Body of pancreas (tissue), 4 donors: ENCODE data around the gene DLG1. TPM values are rescaled to one million over a fixed set of nuclear protein-coding genes. Genes with fewer than 3 reads are reported as not detected.

ENCODE experiments used
- ATAC-seq: fragments of 150-250 bp; one replicate; pipeline ENCODE4 v1.9.1; 2016
- DNase-seq, 4 donors: peaks; one replicate each; pipeline ENCODE4 v3.0.0-alpha.2; 2019
- H3K27ac ChIP-seq, 4 donors: fragments of 200-600 bp; sonication (generic); 1 replicate in 3 of 4; 2 replicates in 1 of 4; pipeline versions ENCODE4 v1.5.1 to v1.6.1; 2016 to 2019; ENCODE audit warnings: mild to moderate bottlenecking in 1 of 4, mixed read lengths in 1 of 4, moderate library complexity in 1 of 4
- H3K27me3 ChIP-seq, 2 donors: fragments of 200-600 bp; sonication (generic); one replicate each; pipeline ENCODE4 v1.6.0; 2016; ENCODE audit warnings: mild to moderate bottlenecking in 1 of 2
- H3K36me3 ChIP-seq, 2 donors: fragments of 200-600 bp; sonication (generic); replicated peaks in 1 of 2; 2 replicates each; pipeline ENCODE4 v1.5.1; 2016; ENCODE audit warnings: low read depth in 2 of 2; ENCODE audit not compliant: insufficient read depth in 1 of 2
- H3K4me1 ChIP-seq: fragments of 200-600 bp; sonication (generic); one replicate; pipeline ENCODE4 v1.6.0; 2016
- H3K4me3 ChIP-seq, 2 donors: fragments of 200-600 bp; sonication (generic); 1 replicate in 1 of 2; 2 replicates in 1 of 2; pipeline ENCODE4 v1.5.1; 2016 to 2019
- H3K9me3 ChIP-seq, 3 donors: fragments of 200-600 bp; sonication (generic); 1 replicate in 2 of 3; 2 replicates in 1 of 3; pipeline ENCODE4 v1.5.1; 2016
- CTCF ChIP-seq, 7 experiments: fragments of 450-650 bp in 4 of 7; fragments of 200-600 bp in 3 of 7; sonication (generic) in 3 of 7; IDR thresholded peaks; one replicate each; pipeline ENCODE4 v1.5.1; 2016 to 2019; ENCODE audit warnings: antibody characterized with exemption in 7 of 7
- POLR2A ChIP-seq, 3 donors: fragments of 450-650 bp; IDR thresholded peaks; one replicate each; pipeline ENCODE4 v1.6.1; 2016; ENCODE audit warnings: antibody characterized with exemption in 3 of 3, mild to moderate bottlenecking in 2 of 3
- WGBS, 2 donors: methylation state at CpG; one replicate each; pipeline ENCODE4 v1.1.5; 2017; 5-methylcytosine and 5-hydroxymethylcytosine counted together
- intact Hi-C: fragments of 100-400 bp; cut with DNase I; formaldehyde crosslinking; loops from one replicate; pipeline ENCODE4 v1.15.1; 2023
- total RNA-seq, 2 donors: library from RNA; depleted of rRNA; stranded (reverse); fragments of >200 nt; gene quantifications; one replicate each; pipeline ENCODE4 v1.1.0, GENCODE V29; 2016

DLG1 gene
- total RNA-seq, 2 donors from 2014 or later, result 45.8 to 48.8 TPM

- intact Hi-C loops, result no loop called here
- H3K36me3 ChIP-seq, result no peaks in the 10 kb centered on the region
- 95% methylated on average over 4 of the region's 4 CpGs for WGBS, 2 donors
- peaks cover 4% of the 10 kb centered on the region for H3K4me1 ChIP-seq
- no peaks in the 10 kb centered on the region for H3K9me3 ChIP-seq
- no peak overlapping the region for H3K4me3 ChIP-seq
- TF ChIP-seq CTCF (IDR thresholded peaks at IDR 0.05) (no peak), POLR2A (IDR thresholded peaks at IDR 0.05) (no peak)
- no peak for ATAC-seq
- DNase-seq, result no peak
- no peak overlapping the region for H3K27ac ChIP-seq
- no peaks in the 10 kb centered on the region for H3K27me3 ChIP-seq
These were observed 32.1 kb downstream of the DLG1 start for GRCh38 chr3:197266331-197266730.

- Histone ChIP-seq H3K36me3 (no peaks in the 10 kb centered on the region), H3K4me3 (no peak overlapping the region), H3K27me3 (no peaks in the 10 kb centered on the region), H3K9me3 (no peaks in the 10 kb centered on the region), H3K27ac (no peak overlapping the region), H3K4me1 (no peaks in the 10 kb centered on the region)
- ATAC-seq, result no peak
- DNase-seq, result no peak
- no peak for TF ChIP-seq POLR2A (IDR thresholded peaks at IDR 0.05)
- TF ChIP-seq CTCF (IDR thresholded peaks at IDR 0.05), result no peak
- intact Hi-C loops, result no loop called here
These were observed 35.7 kb downstream of the DLG1 start for GRCh38 chr3:197262709-197263108.

DNA sequence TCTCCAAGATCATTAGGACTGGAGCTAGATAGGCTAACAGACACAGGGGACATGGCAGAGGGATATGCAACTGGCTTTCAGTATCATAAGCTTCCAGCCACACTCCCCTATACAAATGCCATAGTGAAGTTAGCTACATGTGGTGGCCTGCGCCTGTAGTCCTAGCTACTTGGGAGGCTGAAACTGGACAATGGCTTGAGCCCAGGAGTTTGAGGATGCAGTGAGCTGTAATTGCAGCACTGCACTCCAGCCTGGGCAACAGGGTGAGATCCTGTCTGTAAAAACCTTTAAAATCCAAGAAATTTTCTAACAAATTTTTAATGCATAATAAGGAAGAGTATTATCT lies 37.3 kb downstream of the DLG1 start:
- TF ChIP-seq POLR2A (IDR thresholded peaks at IDR 0.05) (no peak), CTCF (IDR thresholded peaks at IDR 0.05) (no peak)
- WGBS, 2 donors, result 94 to 100% methylated on average over 1 of the region's 1 CpG
- no peak for ATAC-seq

GRCh38 chr3:197260491-197261163 lies 37.8 kb downstream of the DLG1 start:
- 74 to 78% methylated on average over 4 of the region's 4 CpGs for WGBS, 2 donors
- no peak overlapping the region for H3K4me3 ChIP-seq
- DNase-seq (no peak), ATAC-seq (no peak)
- H3K36me3 ChIP-seq, result no peaks in the 10 kb centered on the region
- intact Hi-C loops, result no loop called here
- no peaks in the 10 kb centered on the region for H3K27me3 ChIP-seq
- no peak for TF ChIP-seq CTCF (IDR thresholded peaks at IDR 0.05)
- no peak for TF ChIP-seq POLR2A (IDR thresholded peaks at IDR 0.05)
- H3K9me3 ChIP-seq, result no peaks in the 10 kb centered on the region
- H3K27ac ChIP-seq, result no peak overlapping the region
- H3K4me1 ChIP-seq, result no peaks in the 10 kb centered on the region

More for the DNA sequence above, 37.3 kb downstream of the DLG1 start:
- Histone ChIP-seq H3K27me3 (no peaks in the 10 kb centered on the region), H3K4me3 (no peak overlapping the region), H3K9me3 (no peaks in the 10 kb centered on the region), H3K27ac (no peak overlapping the region), H3K36me3 (no peaks in the 10 kb centered on the region), H3K4me1 (no peaks in the 10 kb centered on the region)
- DNase-seq, result no peak
- intact Hi-C loops, result no loop called here

GRCh38 chr3:197259096-197259495 lies 39.3 kb downstream of the DLG1 start:
- DNase-seq, result no peak
- Histone ChIP-seq H3K9me3 (no peaks in the 10 kb centered on the region), H3K36me3 (no peaks in the 10 kb centered on the region), H3K4me3 (no peak overlapping the region), H3K4me1 (no peaks in the 10 kb centered on the region), H3K27me3 (no peaks in the 10 kb centered on the region), H3K27ac (no peak overlapping the region)
- intact Hi-C loops, result no loop called here
- no peak for ATAC-seq
- TF ChIP-seq POLR2A (IDR thresholded peaks at IDR 0.05) (no peak), CTCF (IDR thresholded peaks at IDR 0.05) (no peak)
- WGBS, 2 donors, result 63 to 71% methylated on average over 2 of the region's 2 CpGs
